Thymus (tissue), 11 donors: ENCODE results near the gene EEF1E1. TPM values are rescaled to one million over a fixed set of nuclear protein-coding genes. Genes with fewer than 3 reads are reported as not detected.
"Not testable (repeated sequence)": the region's sequence is repeated elsewhere in the genome, so short reads cannot be mapped to it uniquely, and the experiment has no call there.

Experiments used
- DNase-seq, 9 donors: peaks; one replicate each; pipeline ENCODE4 v3.0.0-alpha.2; 2013; ENCODE audit warnings: low spot score in 9 of 9, low read depth in 6 of 9, missing footprints in 1 of 9
- H3K27ac ChIP-seq, 2 donors: one replicate each; pipeline ENCODE4 v1.5.1; 2013; ENCODE audit warnings: control low read depth in 1 of 2, low read depth in 1 of 2, low read length in 1 of 2, mild to moderate bottlenecking in 1 of 2, moderate library complexity in 1 of 2
- H3K27me3 ChIP-seq, 2 donors: one replicate each; pipeline ENCODE4 v1.5.1; 2013; ENCODE audit warnings: low read length in 1 of 2; ENCODE audit not compliant: control insufficient read depth in 2 of 2, insufficient read depth in 1 of 2
- H3K36me3 ChIP-seq, 2 donors: one replicate each; pipeline ENCODE4 v1.5.1; 2013; ENCODE audit warnings: low read length in 1 of 2, mild to moderate bottlenecking in 1 of 2, moderate library complexity in 1 of 2; ENCODE audit not compliant: control insufficient read depth in 2 of 2, insufficient read depth in 2 of 2
- H3K4me1 ChIP-seq, 2 donors: one replicate each; pipeline ENCODE4 v1.5.1; 2013; ENCODE audit warnings: low read length in 2 of 2; ENCODE audit not compliant: control insufficient read depth in 2 of 2, insufficient read depth in 2 of 2
- H3K4me3 ChIP-seq, 2 donors: one replicate each; pipeline ENCODE4 v1.5.1; 2013; ENCODE audit warnings: low read length in 2 of 2, control low read depth in 1 of 2, mild to moderate bottlenecking in 1 of 2
- H3K9me3 ChIP-seq, 2 donors: one replicate each; pipeline ENCODE4 v1.5.1; 2013; ENCODE audit warnings: low read length in 1 of 2, mild to moderate bottlenecking in 1 of 2; ENCODE audit not compliant: control insufficient read depth in 2 of 2, insufficient read depth in 1 of 2
- WGBS: extraction: QIAGEN DNeasy Blood & Tissue Kit; methylation state at CpG from one replicate; pipeline ENCODE4 v1.1.7; 2013; 5-methylcytosine and 5-hydroxymethylcytosine counted together
- polyA plus RNA-seq: library from polyadenylated mRNA; stranded (reverse); fragments of 200-250 nt; gene quantifications from one replicate; pipeline ENCODE4 v1.2.3, GENCODE V29; 2013
- total RNA-seq: library from RNA; stranded (reverse); fragments of 120-200 nt; gene quantifications from one replicate; pipeline ENCODE4 v1.2.4, GENCODE V29; 2013
- donor health status: healthy.

EEF1E1 gene
- total and polyA plus RNA-seq, 2 donors, result 34.0 to 48.2 TPM

DNA sequence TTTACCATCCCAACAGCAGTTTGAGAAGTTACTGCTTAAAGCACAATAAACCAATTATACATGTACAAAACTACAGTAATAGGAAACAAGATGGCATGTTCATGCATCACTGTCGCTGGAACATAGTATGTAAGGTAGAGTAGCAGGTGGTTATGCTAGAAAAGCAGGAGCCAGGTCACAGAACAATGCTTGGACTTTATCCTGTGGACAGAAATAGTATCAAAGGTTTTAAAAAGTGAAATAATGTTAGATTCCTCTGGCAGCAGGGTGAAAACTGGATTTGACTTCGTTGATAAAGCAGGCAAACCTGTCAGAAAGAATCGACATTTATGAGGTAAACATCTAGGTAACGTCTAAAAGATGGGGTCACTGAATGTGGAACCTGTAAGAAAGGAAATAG, 40.6 kb downstream of the EEF1E1 start:
- DNase-seq, result no peak
- H3K27ac ChIP-seq, result no peak overlapping the region
- H3K4me3 ChIP-seq, result no peak overlapping the region
- WGBS, result 99% methylated on average over 4 of the region's 4 CpGs
- peaks cover 7 to 17% of the 10 kb centered on the region in 2 donors for H3K36me3 ChIP-seq
- no peaks in the 10 kb centered on the region for H3K27me3 ChIP-seq
- no peaks in the 10 kb centered on the region for H3K9me3 ChIP-seq
- H3K4me1 ChIP-seq, result peaks cover 0 to 6% of the 10 kb centered on the region in 2 donors

DNA sequence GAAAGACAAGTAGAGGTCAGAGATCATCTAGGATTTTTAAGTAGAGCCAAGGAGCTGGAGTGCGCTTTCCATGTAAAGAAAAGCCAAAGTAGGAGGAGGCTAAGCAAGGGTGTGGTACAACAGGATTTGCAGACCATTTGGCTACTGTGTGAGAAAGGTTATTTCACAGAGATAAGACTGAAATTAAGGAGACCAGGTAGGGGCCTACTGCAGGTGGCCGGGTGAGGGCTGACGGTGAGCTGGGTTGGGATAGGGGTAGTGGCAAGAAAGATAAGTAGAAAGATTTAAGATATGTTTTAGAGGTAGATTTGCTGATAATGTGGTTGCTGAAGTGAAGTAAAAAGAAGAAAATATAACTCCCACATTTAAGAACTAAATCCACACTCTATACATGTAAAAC, 42.0 kb downstream of the EEF1E1 start:
- H3K36me3 ChIP-seq, result peaks cover 7 to 24% of the 10 kb centered on the region in 2 donors
- H3K9me3 ChIP-seq, result no peaks in the 10 kb centered on the region
- peaks cover 0 to 6% of the 10 kb centered on the region in 2 donors for H3K4me1 ChIP-seq
- WGBS, result 96% methylated on average over 3 of the region's 3 CpGs
- H3K27ac ChIP-seq, result no peak overlapping the region
- no peak for DNase-seq
- H3K27me3 ChIP-seq, result no peaks in the 10 kb centered on the region
- no peak overlapping the region for H3K4me3 ChIP-seq

DNA sequence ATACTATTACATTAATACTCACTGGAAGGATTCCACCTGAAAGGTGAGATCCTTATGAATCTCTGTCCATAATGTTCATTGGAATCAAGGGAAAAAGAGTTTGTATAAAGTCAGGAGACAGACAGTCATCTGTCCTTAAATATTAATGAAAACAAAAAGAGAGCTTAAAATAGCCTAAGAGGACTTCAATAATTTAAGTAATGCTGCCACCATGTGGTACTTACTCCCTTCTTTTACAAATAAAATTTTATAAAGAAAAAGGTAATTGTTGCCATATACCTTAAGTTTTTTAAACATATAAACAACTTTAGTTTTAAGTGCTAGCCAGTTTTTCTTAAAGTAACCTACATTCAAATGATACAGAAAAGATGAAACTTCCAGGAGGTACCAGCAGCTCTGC, 43.2 kb downstream of the EEF1E1 start:
- Histone ChIP-seq H3K4me3 (no peak overlapping the region), H3K27me3 (no peaks in the 10 kb centered on the region), H3K36me3 (peaks cover 7 to 27% of the 10 kb centered on the region in 2 donors), H3K4me1 (no peaks in the 10 kb centered on the region), H3K27ac (no peak overlapping the region), H3K9me3 (no peaks in the 10 kb centered on the region)
- peak in 1 of 9 donors; percentile 24 for DNase-seq

DNA sequence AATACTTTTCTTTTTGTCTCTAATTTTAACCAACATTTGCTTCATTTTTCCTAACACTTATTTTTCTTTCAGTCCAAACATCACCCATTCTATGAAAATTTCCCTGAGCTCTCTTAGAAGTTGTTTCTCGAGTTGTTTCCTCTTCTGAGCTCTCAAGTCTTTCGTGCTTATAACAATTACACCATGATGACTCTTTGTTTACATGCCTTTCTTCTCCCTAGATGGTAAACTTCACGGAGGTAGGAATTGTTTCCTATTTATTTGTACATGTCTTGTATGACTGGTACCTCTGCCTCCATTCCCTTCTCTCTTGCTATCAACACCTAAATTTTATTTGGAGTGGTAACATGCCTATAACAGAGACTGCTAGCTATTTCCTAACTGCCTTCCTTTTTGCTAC, 44.6 kb downstream of the EEF1E1 start:
- over 99% methylated on average over 3 of the region's 3 CpGs for WGBS
- no peak overlapping the region for H3K4me3 ChIP-seq
- H3K27me3 ChIP-seq, result no peaks in the 10 kb centered on the region
- H3K9me3 ChIP-seq, result no peaks in the 10 kb centered on the region
- no peak for DNase-seq
- no peaks in the 10 kb centered on the region for H3K4me1 ChIP-seq
- H3K27ac ChIP-seq, result no peak overlapping the region
- peaks cover 7 to 27% of the 10 kb centered on the region in 2 donors for H3K36me3 ChIP-seq

DNA sequence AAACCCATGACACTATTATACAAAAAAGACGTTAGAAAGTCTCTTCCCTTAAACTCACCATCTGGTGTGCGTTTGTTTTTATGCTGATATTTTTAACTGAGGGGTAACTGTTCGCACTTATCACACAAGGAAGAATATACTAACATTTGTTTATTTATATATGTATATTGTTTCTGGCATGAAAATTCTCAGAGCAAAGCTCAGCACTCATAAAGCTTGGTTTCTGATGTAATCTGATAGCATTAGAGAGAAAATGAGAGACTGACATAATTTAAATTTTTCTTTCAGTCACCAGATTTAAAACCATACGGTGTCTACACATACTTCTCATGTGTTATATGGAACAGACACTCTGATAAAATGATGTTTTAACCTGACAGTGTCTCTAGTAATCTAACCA, 45.1 kb downstream of the EEF1E1 start:
- Histone ChIP-seq H3K36me3 (peaks cover 7 to 27% of the 10 kb centered on the region in 2 donors), H3K27me3 (no peaks in the 10 kb centered on the region), H3K27ac (no peak overlapping the region), H3K4me3 (no peak overlapping the region), H3K9me3 (no peaks in the 10 kb centered on the region), H3K4me1 (no peaks in the 10 kb centered on the region)
- 96% methylated on average over 4 of the region's 4 CpGs for WGBS
- DNase-seq, result no peak

DNA sequence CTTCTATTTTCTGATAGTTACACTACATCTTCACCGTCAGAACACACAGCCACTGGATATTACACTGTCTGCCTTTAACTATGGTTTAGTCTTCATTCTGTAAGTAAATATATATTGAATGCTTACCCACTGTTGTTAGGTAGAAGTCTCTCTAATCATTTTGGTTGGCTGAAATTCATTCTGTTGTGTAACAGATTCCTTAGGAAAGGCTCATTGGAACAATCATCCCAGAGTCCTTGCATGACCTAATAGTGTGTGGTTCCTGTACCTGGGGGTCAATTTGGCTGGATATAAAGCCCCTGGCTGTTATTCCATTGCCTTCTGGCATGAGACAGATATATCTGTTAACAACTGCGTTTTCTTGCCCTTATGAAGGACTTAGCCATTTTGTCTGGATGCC, 48.1 kb downstream of the EEF1E1 start:
- H3K9me3 ChIP-seq, result no peaks in the 10 kb centered on the region
- WGBS, result over 99% methylated on average over 2 of the region's 2 CpGs
- no peak for DNase-seq
- no peak overlapping the region for H3K27ac ChIP-seq
- H3K36me3 ChIP-seq, result peaks cover 4 to 21% of the 10 kb centered on the region in 2 donors
- H3K4me1 ChIP-seq, result no peaks in the 10 kb centered on the region
- H3K4me3 ChIP-seq, result no peak overlapping the region
- no peaks in the 10 kb centered on the region for H3K27me3 ChIP-seq

DNA sequence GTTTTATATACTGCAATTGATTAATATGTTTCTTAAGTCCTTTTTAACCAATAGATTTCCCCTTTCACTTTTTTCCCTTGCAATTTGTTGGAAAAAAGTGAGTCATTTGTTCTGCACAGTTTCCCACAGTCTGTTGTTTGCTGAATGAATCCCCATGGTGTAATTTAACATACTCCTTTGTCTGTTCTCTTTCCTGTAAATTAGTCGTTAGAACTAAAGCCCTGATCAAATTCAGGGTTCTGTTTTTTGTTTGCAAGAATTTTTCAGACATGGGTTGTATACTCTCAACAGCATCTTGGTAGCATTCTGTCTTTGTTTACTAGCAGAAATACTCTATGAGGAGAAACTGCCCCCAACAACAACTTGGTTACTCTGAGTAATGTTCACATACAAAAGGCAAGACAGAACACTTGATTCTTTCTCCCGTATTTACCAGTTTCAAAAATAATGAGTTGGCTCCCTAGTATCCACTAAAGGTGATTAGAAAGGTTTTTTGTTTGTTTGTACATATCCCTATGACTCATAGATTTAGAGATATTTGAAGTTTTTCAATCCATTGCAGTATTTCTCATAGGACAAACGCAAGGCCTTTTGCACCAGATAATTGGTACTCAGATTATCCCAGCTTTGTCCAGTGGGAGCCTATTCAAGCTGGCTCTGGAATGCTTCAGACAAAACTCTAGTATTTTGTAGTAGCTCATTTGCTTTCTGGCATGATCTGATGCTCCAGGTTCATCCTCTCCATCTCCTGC, 54.6 kb downstream of the EEF1E1 start:
- no peak for DNase-seq
- H3K36me3 ChIP-seq, result peaks cover 0 to 7% of the 10 kb centered on the region in 2 donors
- H3K4me3 ChIP-seq, result no peak overlapping the region
- H3K27me3 ChIP-seq, result no peaks in the 10 kb centered on the region
- WGBS, result 96% methylated on average over 3 of the region's 3 CpGs
- no peak overlapping the region for H3K27ac ChIP-seq
- peaks cover 0 to 3% of the 10 kb centered on the region in 2 donors for H3K9me3 ChIP-seq
- no peaks in the 10 kb centered on the region for H3K4me1 ChIP-seq

DNA sequence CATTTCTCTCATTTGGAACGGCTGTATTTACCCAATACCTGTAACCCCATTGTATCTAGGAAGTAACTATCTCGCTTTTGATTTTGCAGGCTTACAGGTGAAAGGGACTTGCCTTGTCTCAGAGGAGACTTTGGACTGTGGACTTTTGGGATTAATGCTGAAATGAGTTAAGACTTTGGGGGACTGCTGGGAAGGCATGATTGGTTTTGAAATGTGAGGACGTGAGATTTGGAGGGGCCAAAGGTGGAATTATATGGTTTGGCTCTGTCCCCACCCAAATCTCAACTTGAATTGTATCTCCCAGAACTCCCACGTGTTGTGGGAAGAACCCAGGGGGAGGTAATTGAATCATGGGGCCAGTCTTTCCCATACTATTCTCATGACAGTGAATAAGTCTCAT, 56.6 kb downstream of the EEF1E1 start:
- H3K27ac ChIP-seq, H3K36me3 ChIP-seq, H3K27me3 ChIP-seq, H3K4me3 ChIP-seq, H3K9me3 ChIP-seq, H3K4me1 ChIP-seq, DNase-seq: not testable (repeated sequence)
- 97% methylated on average over 4 of the region's 4 CpGs for WGBS

DNA sequence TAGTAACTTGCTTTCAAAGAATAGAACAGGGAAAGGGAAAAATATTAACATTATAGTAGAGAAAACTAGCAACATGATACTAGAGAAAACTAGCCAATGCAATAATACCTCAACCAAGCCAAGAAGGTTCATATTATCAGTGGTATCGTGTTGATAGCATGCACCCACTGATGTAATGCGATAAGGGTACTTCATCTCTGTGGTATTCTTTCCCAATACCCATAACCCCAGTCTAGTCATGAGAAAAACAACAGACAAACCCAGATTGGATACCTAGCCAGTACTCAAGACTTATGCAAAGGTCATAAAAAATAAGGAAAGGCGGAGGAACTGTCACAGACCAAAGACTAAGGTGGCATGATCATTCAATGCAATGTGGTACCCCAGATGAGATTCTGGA, 59.1 kb downstream of the EEF1E1 start:
- Histone ChIP-seq H3K27me3 (no peaks in the 10 kb centered on the region), H3K4me1 (no peaks in the 10 kb centered on the region), H3K27ac (no peak overlapping the region), H3K36me3 (peaks cover 0 to 4% of the 10 kb centered on the region in 2 donors), H3K4me3 (no peak overlapping the region), H3K9me3 (peaks cover 0 to 3% of the 10 kb centered on the region in 2 donors)
- 64% methylated on average over 3 of the region's 3 CpGs for WGBS
- DNase-seq, result no peak
